ENCODE results near the gene SEPTIN5.

Gene SEPTIN5

GRCh38 chr22:19732403-19733113, 18.3 kb downstream of the SEPTIN5 start:
- H3K79me2 ChIP-seq (ENCODE audit: control insufficient read depth, insufficient read depth, low read length, poor library complexity) = no peaks in the 10 kb centered on the region
- no peak overlapping the region for H3K4me3 ChIP-seq (ENCODE audit: low read depth, low read length)
- H4K91ac ChIP-seq (ENCODE audit: low read depth, low read length) = no peak overlapping the region
- no peak overlapping the region for H2BK5ac ChIP-seq (ENCODE audit: low read depth, low read length, poor library complexity)
- peaks cover 4 to 6% of the 10 kb centered on the region in 2 experiments for H3K4me1 ChIP-seq (ENCODE audit: control insufficient read depth in 1 of 2, insufficient read depth in 2 of 2, low read length in 2 of 2)
- H3K23ac ChIP-seq (ENCODE audit: low read length) = no peak overlapping the region
- no peak overlapping the region for H3K9ac ChIP-seq (ENCODE audit: low read length)
- no peak overlapping the region for H2BK120ac ChIP-seq (ENCODE audit: insufficient read depth, low read length, poor library complexity)
- no peak overlapping the region for H3K18ac ChIP-seq (ENCODE audit: low read length)
- H3K36me3 ChIP-seq (ENCODE audit: control insufficient read depth in 1 of 2, insufficient read depth in 2 of 2, low read length in 2 of 2) = no peaks in the 10 kb centered on the region
- no CpG with 5 or more reads among the region's 10 CpGs for WGBS (ENCODE audit: extremely low coverage, insufficient coverage, insufficient read length)
- no peak overlapping the region for H2BK12ac ChIP-seq (ENCODE audit: low read length)
- no peaks in the 10 kb centered on the region for H3K79me1 ChIP-seq (ENCODE audit: low read length)
- no peak overlapping the region for H3K4me2 ChIP-seq (ENCODE audit: low read length)
- no peak for DNase-seq
- no peak overlapping the region for H3K14ac ChIP-seq (ENCODE audit: low read length)
- no peak overlapping the region for H2AFZ ChIP-seq (ENCODE audit: insufficient read depth, low read length, poor library complexity)
- H4K12ac ChIP-seq (ENCODE audit: low read depth, low read length) = no peak overlapping the region
- H3K27ac ChIP-seq (ENCODE audit: low read depth, low read length) = no peak overlapping the region
- no peak overlapping the region for H4K8ac ChIP-seq (ENCODE audit: low read depth, low read length)
- no peak overlapping the region for H3K4ac ChIP-seq (ENCODE audit: low read depth, low read length)
- H3K27me3 ChIP-seq (ENCODE audit: insufficient read depth, low read length) = peaks cover 9% of the 10 kb centered on the region
- H2AK5ac ChIP-seq (ENCODE audit: low read length) = no peak overlapping the region
- H3K9me3 ChIP-seq (ENCODE audit: insufficient read depth, low read depth, low read length) = peaks cover 7% of the 10 kb centered on the region

GRCh38 chr22:19733755-19734154, 19.5 kb downstream of the SEPTIN5 start:
- no peak overlapping the region for H3K4me2 ChIP-seq (ENCODE audit: low read length)
- no peak overlapping the region for H4K8ac ChIP-seq (ENCODE audit: low read depth, low read length)
- no peak overlapping the region for H4K12ac ChIP-seq (ENCODE audit: low read depth, low read length)
- no peaks in the 10 kb centered on the region for H3K27me3 ChIP-seq (ENCODE audit: insufficient read depth, low read length)
- no peak overlapping the region for H3K14ac ChIP-seq (ENCODE audit: low read length)
- no peak overlapping the region for H2AK5ac ChIP-seq (ENCODE audit: low read length)
- WGBS (ENCODE audit: extremely low coverage, insufficient coverage, insufficient read length) = no CpG with 5 or more reads among the region's 5 CpGs
- no peak overlapping the region for H2BK120ac ChIP-seq (ENCODE audit: insufficient read depth, low read length, poor library complexity)
- no peak overlapping the region for H3K4me3 ChIP-seq (ENCODE audit: low read depth, low read length)
- H3K9ac ChIP-seq (ENCODE audit: low read length) = no peak overlapping the region
- no peak overlapping the region for H3K4ac ChIP-seq (ENCODE audit: low read depth, low read length)
- no peak overlapping the region for H3K18ac ChIP-seq (ENCODE audit: low read length)
- no peaks in the 10 kb centered on the region for H3K79me2 ChIP-seq (ENCODE audit: control insufficient read depth, insufficient read depth, low read length, poor library complexity)
- H2AFZ ChIP-seq (ENCODE audit: insufficient read depth, low read length, poor library complexity) = no peak overlapping the region
- no peak for DNase-seq
- H3K36me3 ChIP-seq (ENCODE audit: control insufficient read depth in 1 of 2, insufficient read depth in 2 of 2, low read length in 2 of 2) = no peaks in the 10 kb centered on the region
- peaks cover 4 to 6% of the 10 kb centered on the region in 2 experiments for H3K4me1 ChIP-seq (ENCODE audit: control insufficient read depth in 1 of 2, insufficient read depth in 2 of 2, low read length in 2 of 2)
- H3K9me3 ChIP-seq (ENCODE audit: insufficient read depth, low read depth, low read length) = peaks cover 4% of the 10 kb centered on the region
- no peak overlapping the region for H3K23ac ChIP-seq (ENCODE audit: low read length)
- no peaks in the 10 kb centered on the region for H3K79me1 ChIP-seq (ENCODE audit: low read length)
- no peak overlapping the region for H4K91ac ChIP-seq (ENCODE audit: low read depth, low read length)
- no peak overlapping the region for H3K27ac ChIP-seq (ENCODE audit: low read depth, low read length)
- H2BK12ac ChIP-seq (ENCODE audit: low read length) = no peak overlapping the region
- no peak overlapping the region for H2BK5ac ChIP-seq (ENCODE audit: low read depth, low read length, poor library complexity)

GRCh38 chr22:19734163-19734562, 19.9 kb downstream of the SEPTIN5 start:
- Histone ChIP-seq H3K4ac (ENCODE audit: low read depth, low read length) (no peak overlapping the region), H2BK120ac (ENCODE audit: insufficient read depth, low read length, poor library complexity) (no peak overlapping the region), H3K27me3 (ENCODE audit: insufficient read depth, low read length) (no peaks in the 10 kb centered on the region), H3K4me2 (ENCODE audit: low read length) (no peak overlapping the region), H4K12ac (ENCODE audit: low read depth, low read length) (no peak overlapping the region), H3K9ac (ENCODE audit: low read length) (no peak overlapping the region), H2BK12ac (ENCODE audit: low read length) (no peak overlapping the region), H2AK5ac (ENCODE audit: low read length) (no peak overlapping the region), H4K91ac (ENCODE audit: low read depth, low read length) (no peak overlapping the region), H3K36me3 (ENCODE audit: control insufficient read depth in 1 of 2, insufficient read depth in 2 of 2, low read length in 2 of 2) (no peaks in the 10 kb centered on the region), H3K14ac (ENCODE audit: low read length) (no peak overlapping the region), H3K27ac (ENCODE audit: low read depth, low read length) (no peak overlapping the region), H4K8ac (ENCODE audit: low read depth, low read length) (no peak overlapping the region), H3K4me1 (ENCODE audit: control insufficient read depth in 1 of 2, insufficient read depth in 2 of 2, low read length in 2 of 2) (peaks cover 4 to 6% of the 10 kb centered on the region in 2 experiments), H3K4me3 (ENCODE audit: low read depth, low read length) (no peak overlapping the region), H2BK5ac (ENCODE audit: low read depth, low read length, poor library complexity) (no peak overlapping the region), H3K18ac (ENCODE audit: low read length) (no peak overlapping the region), H3K79me2 (ENCODE audit: control insufficient read depth, insufficient read depth, low read length, poor library complexity) (no peaks in the 10 kb centered on the region), H3K79me1 (ENCODE audit: low read length) (no peaks in the 10 kb centered on the region), H3K23ac (ENCODE audit: low read length) (no peak overlapping the region), H2AFZ (ENCODE audit: insufficient read depth, low read length, poor library complexity) (no peak overlapping the region), H3K9me3 (ENCODE audit: insufficient read depth, low read depth, low read length) (peaks cover 4% of the 10 kb centered on the region)
- no peak for DNase-seq
- WGBS (ENCODE audit: extremely low coverage, insufficient coverage, insufficient read length) = no CpG with 5 or more reads among the region's 7 CpGs

GRCh38 chr22:19734837-19735382, 20.6 kb downstream of the SEPTIN5 start:
- no peaks in the 10 kb centered on the region for H3K79me2 ChIP-seq (ENCODE audit: control insufficient read depth, insufficient read depth, low read length, poor library complexity)
- DNase-seq = no peak
- H2AFZ ChIP-seq (ENCODE audit: insufficient read depth, low read length, poor library complexity) = no peak overlapping the region
- H3K27me3 ChIP-seq (ENCODE audit: insufficient read depth, low read length) = no peaks in the 10 kb centered on the region
- no peaks in the 10 kb centered on the region for H3K36me3 ChIP-seq (ENCODE audit: control insufficient read depth in 1 of 2, insufficient read depth in 2 of 2, low read length in 2 of 2)
- H4K12ac ChIP-seq (ENCODE audit: low read depth, low read length) = no peak overlapping the region
- H4K8ac ChIP-seq (ENCODE audit: low read depth, low read length) = no peak overlapping the region
- no peak overlapping the region for H3K9ac ChIP-seq (ENCODE audit: low read length)
- no peak overlapping the region for H3K27ac ChIP-seq (ENCODE audit: low read depth, low read length)
- H2BK120ac ChIP-seq (ENCODE audit: insufficient read depth, low read length, poor library complexity) = no peak overlapping the region
- no peak overlapping the region for H3K18ac ChIP-seq (ENCODE audit: low read length)
- no peak overlapping the region for H2BK12ac ChIP-seq (ENCODE audit: low read length)
- H3K4me1 ChIP-seq (ENCODE audit: control insufficient read depth in 1 of 2, insufficient read depth in 2 of 2, low read length in 2 of 2) = peaks cover 4 to 6% of the 10 kb centered on the region in 2 experiments
- H2BK5ac ChIP-seq (ENCODE audit: low read depth, low read length, poor library complexity) = no peak overlapping the region
- H3K4me2 ChIP-seq (ENCODE audit: low read length) = no peak overlapping the region
- H2AK5ac ChIP-seq (ENCODE audit: low read length) = no peak overlapping the region
- WGBS (ENCODE audit: extremely low coverage, insufficient coverage, insufficient read length) = no CpG with 5 or more reads among the region's 5 CpGs
- H3K4me3 ChIP-seq (ENCODE audit: low read depth, low read length) = no peak overlapping the region
- no peak overlapping the region for H3K23ac ChIP-seq (ENCODE audit: low read length)
- no peak overlapping the region for H4K91ac ChIP-seq (ENCODE audit: low read depth, low read length)
- H3K14ac ChIP-seq (ENCODE audit: low read length) = no peak overlapping the region
- no peaks in the 10 kb centered on the region for H3K79me1 ChIP-seq (ENCODE audit: low read length)
- no peak overlapping the region for H3K4ac ChIP-seq (ENCODE audit: low read depth, low read length)
- H3K9me3 ChIP-seq (ENCODE audit: insufficient read depth, low read depth, low read length) = peaks cover 4% of the 10 kb centered on the region

All from trophoblast cell (in vitro differentiated cells and primary cell).